Measurements from ENCODE around the gene STXBP2. TPM values are rescaled to one million over a fixed set of nuclear protein-coding genes. Genes with fewer than 3 reads are reported as not detected.

Gene STXBP2
- total RNA-seq, 4 donors from 2014 or later: 20.2 to 62.7 (median 27.0) TPM

DNA sequence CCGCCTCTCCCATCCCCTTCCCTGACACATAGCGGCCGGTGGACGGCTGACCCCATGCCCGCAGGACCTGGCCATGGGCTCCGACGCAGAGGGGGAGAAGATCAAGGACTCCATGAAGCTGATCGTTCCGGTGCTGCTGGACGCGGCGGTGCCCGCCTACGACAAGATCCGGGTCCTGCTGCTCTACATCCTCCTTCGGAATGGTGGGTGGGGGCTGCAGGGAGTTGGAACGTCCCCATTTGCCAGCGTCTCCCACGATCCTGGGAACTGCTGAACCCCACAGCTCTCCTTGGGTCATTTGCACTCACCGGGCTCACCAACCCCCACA is 7.6 kb downstream of the STXBP2 start:
- TF ChIP-seq, protein P1, sequence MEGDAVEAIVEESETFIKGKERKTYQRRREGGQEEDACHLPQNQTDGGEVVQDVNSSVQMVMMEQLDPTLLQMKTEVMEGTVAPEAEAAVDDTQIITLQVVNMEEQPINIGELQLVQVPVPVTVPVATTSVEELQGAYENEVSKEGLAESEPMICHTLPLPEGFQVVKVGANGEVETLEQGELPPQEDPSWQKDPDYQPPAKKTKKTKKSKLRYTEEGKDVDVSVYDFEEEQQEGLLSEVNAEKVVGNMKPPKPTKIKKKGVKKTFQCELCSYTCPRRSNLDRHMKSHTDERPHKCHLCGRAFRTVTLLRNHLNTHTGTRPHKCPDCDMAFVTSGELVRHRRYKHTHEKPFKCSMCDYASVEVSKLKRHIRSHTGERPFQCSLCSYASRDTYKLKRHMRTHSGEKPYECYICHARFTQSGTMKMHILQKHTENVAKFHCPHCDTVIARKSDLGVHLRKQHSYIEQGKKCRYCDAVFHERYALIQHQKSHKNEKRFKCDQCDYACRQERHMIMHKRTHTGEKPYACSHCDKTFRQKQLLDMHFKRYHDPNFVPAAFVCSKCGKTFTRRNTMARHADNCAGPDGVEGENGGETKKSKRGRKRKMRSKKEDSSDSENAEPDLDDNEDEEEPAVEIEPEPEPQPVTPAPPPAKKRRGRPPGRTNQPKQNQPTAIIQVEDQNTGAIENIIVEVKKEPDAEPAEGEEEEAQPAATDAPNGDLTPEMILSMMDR (IDR thresholded peaks at IDR 0.05; ENCODE audit: low read depth): no peak

DNA sequence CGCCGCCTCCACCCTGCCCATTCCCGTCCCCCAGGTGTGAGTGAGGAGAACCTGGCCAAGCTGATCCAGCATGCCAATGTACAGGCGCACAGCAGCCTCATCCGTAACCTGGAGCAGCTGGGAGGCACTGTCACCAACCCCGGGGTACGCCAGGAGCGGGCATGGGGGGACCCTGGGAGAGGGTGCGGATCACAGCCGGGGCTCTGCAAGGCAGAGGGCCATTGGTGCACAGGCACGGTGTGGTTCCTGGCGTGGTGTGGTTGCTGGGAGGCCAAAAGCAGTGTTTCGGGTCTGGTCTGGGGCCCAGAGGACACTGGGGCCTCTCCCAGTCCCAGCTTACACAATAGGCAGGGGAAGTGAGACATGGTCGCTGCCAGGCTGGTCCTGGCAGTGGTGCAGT is 8.3 kb downstream of the STXBP2 start:
- TF ChIP-seq, protein P1 (IDR thresholded peaks at IDR 0.05; ENCODE audit: low read depth): no peak

DNA sequence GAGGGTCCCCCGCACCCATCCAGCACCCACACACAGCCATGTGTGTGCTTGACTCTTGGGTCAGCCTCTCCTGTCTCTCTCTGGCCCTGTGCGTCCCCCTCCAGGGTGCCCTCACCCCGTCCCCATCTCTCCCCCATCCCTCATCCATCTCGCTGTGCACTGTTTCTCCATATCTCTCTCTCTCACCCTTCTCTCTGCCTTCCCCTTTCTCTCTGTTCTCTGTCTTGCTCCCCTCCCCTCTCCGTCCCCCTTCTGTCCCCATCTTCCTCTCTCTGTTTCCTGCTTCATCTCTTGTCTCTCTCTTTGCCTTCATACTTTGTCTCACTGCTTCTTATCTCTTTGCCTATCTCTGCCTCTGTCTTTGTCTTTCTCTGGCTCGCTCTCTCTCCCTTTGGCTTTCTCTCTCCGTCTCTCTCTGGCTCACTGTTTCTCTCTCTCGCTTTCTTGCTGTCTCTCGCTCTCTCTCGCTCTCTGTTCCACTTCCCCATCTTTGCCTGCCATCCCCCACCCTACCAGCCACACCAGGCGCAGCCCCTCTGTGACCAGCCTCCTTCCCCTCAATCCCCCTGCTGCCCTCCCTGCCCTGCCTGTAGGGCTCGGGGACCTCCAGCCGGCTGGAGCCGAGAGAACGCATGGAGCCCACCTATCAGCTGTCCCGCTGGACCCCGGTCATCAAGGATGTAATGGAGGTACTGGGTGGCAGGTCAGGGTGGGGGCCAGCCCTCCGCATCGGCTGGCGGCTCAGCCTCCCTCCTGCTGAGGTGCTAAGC is 8.9 kb downstream of the STXBP2 start:
- TF ChIP-seq, protein P1 (IDR thresholded peaks at IDR 0.05; ENCODE audit: low read depth): no peak

DNA sequence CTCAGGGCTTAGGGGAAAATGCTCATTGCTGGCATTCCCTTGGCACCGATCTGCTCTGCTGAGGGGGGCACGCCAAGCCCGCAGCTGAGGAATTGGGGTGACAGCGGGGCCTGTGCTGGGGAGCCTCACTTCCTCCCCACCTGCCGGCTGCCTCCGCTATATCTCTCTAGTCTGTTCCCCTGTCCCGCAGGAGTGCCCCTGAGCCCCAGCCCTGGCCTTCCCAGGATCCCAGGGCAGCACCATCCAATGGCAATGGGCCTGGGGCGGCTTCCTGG is 9.5 kb downstream of the STXBP2 start:
- TF ChIP-seq, protein P1 (IDR thresholded peaks at IDR 0.05; ENCODE audit: low read depth): no peak

DNA sequence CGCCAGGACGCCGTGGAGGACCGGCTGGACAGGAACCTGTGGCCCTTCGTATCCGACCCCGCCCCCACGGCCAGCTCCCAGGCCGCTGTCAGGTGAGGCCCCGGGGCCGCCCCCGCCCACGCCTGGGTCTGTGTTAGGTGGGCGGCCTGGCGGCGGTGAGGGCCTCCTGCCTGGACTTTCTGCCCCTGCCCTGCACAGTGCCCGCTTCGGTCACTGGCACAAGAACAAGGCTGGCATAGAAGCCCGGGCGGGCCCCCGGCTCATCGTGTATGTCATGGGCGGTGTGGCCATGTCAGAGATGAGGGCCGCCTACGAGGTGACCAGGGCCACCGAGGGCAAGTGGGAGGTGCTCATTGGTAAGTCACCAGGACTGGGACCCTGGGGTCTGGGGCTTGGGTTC is 10.2 kb downstream of the STXBP2 start:
- TF ChIP-seq, protein P1 (IDR thresholded peaks at IDR 0.05; ENCODE audit: low read depth): no peak

DNA sequence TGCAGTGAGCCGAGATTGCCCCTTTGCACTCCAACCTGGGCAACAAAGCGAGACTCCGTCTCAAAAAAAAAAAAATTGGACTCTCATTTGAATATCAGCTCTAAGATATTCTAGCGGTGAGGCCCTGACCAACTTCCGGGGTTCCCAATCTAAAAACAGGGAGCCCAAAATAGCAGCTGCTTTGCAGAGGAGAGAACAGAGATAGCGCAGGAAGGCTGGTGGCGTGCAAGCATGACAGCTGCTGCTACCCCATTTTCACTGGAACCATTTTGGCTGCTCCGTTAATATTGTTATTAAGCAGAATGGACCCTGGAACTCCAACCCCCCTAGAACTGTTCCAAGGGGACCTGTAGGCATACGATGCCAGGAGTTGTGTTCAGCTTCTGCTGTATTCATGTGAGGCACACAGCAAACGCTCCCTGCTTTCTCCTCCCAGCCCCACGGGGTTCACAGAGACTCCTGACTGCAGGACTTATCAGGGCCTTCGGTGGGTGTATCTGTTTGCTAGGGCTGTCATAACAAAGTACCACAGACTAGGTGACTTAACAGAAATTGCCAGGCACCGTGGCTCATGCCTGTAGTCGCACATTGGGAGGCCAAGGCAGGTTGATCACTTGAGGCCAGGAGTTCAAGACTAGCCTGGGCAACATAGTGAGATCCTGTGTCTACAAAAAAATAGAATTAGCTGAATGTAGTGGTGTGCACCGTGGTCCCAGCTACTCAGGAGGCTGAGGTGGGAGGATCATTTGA is 11.5 kb downstream of the STXBP2 start:
- TF ChIP-seq, protein P1 (IDR thresholded peaks at IDR 0.05; ENCODE audit: low read depth): no peak

DNA sequence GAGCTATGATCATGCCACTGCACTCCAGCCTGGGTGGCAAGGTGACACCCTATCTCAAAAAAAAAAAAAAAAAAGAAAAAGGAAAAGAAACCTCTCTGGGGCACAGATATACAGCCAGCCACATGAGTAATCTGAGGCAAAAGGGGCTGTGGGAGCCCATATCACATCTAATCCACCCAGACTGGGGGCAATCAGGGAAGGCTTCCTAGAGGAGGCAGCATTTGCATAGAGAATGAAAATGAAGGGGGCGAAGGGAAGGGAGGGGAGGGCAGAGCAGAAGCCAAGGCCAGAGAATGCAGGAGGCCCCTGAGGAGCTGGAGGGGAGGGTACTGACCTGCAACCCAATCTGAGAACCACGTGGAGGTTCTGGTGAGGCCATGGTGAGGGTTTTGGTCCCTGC is 13.2 kb downstream of the STXBP2 start:
- TF ChIP-seq, protein P1 (IDR thresholded peaks at IDR 0.05; ENCODE audit: low read depth): no peak
